Muscle of leg (tissue), 11 donors: Measurements from ENCODE around the gene TRAF7. TPM values are rescaled to one million over a fixed set of nuclear protein-coding genes. Genes with fewer than 3 reads are reported as not detected.
A peak's percentile ranks its signal among the peaks of the same experiment; 100 is the strongest.

Experiments used
- DNase-seq: peaks from one replicate; pipeline ENCODE4 v3.0.0; 2013
- H3K27ac ChIP-seq: one replicate; pipeline ENCODE4 v1.5.1; 2013; ENCODE audit warnings: mild to moderate bottlenecking, low read length, control low read depth
- H3K27me3 ChIP-seq: one replicate; pipeline ENCODE4 v1.6.1; 2013; ENCODE audit warnings: low read length; ENCODE audit not compliant: control insufficient read depth, insufficient read depth
- H3K36me3 ChIP-seq: one replicate; pipeline ENCODE4 v1.6.1; 2013; ENCODE audit warnings: low read length; ENCODE audit not compliant: control insufficient read depth, insufficient read depth
- H3K4me1 ChIP-seq: one replicate; pipeline ENCODE4 v1.6.1; 2013; ENCODE audit warnings: low read length; ENCODE audit not compliant: control insufficient read depth, insufficient read depth
- H3K4me3 ChIP-seq: one replicate; pipeline ENCODE4 v1.5.1; 2013; ENCODE audit warnings: low read length, control low read depth
- H3K9me3 ChIP-seq: replicated peaks from 2 replicates; pipeline ENCODE4 v1.6.1; 2013; ENCODE audit warnings: low read depth, low read length; ENCODE audit not compliant: control insufficient read depth
- WGBS: methylation state at CpG from one replicate; pipeline ENCODE4 v1.1.5; 2013; ENCODE audit warnings: missing lambda C conversion rate; ENCODE audit not compliant: insufficient coverage; 5-methylcytosine and 5-hydroxymethylcytosine counted together
- polyA plus RNA-seq, 8 donors: library from polyadenylated mRNA; unstranded; fragments of 120-200 nt; gene quantifications; one replicate each; pipeline versions ENCODE4 v1.2.1 to v1.2.3, GENCODE V29; 2013; ENCODE audit warnings: inconsistent platforms in 1 of 8, low replicate concordance in 1 of 8; ENCODE audit not compliant: insufficient read length in 8 of 8, insufficient read depth in 1 of 8
- total RNA-seq: library from RNA; stranded (reverse); fragments of 120-200 nt; gene quantifications from one replicate; pipeline ENCODE4 v1.2.4, GENCODE V29; 2013

The TRAF7 gene
- total and polyA plus RNA-seq, 9 donors = 29.0 to 52.6 (median 44.5) TPM

DNA sequence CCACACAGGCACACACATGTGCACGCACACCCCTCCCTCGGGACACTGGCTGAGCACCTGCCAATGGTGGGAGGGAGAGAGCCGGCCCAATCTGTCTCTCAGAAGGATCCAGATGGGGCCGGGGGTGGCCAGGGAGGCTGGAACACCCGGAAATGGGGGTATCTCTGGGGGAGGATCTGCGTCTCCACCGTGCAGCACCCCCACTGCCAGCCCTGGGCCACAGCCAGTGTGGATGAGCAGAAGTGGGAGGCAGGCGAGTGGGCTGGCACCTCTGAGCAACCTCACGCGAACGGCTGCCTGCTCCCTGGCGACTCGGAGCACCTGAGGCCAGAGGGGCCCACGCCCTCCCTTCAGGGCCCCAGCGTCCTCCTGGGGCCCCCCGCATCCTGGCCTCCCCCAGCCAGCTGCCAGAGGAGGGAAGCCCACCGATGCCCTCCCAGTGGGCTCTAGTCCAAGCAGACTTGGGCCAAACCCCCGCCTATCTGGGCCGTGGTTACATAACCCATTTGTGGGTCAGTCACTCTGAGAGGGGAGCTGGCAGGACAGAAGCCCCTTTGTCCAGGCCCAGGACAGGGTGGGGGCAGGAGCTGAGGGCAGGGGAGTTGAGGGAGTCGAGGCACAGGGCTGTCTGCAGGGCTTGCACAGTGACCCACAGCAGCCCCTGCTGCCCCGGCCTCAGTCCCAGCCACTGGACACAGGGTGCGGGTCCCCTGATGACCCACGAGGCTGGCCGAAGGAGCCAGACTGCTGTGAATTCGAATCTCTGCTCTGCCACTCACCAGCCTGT, 35.3 kb downstream of the TRAF7 start:
- H3K4me3 ChIP-seq = no peak overlapping the region
- DNase-seq = no peak
- H3K27me3 ChIP-seq = peaks cover 24% of the 10 kb centered on the region
- H3K9me3 ChIP-seq = no peaks in the 10 kb centered on the region
- WGBS = 63% methylated on average over 20 of the region's 25 CpGs
- no peak overlapping the region for H3K27ac ChIP-seq
- peaks cover 17% of the 10 kb centered on the region for H3K4me1 ChIP-seq
- H3K36me3 ChIP-seq = peaks cover 3% of the 10 kb centered on the region

- Histone ChIP-seq H3K36me3 (no peaks in the 10 kb centered on the region), H3K9me3 (no peaks in the 10 kb centered on the region), H3K4me3 (no peak overlapping the region), H3K4me1 (peaks cover 18% of the 10 kb centered on the region), H3K27ac (no peak overlapping the region), H3K27me3 (peaks cover 25% of the 10 kb centered on the region)
- DNase-seq = no peak
- 66% methylated on average over 11 of the region's 11 CpGs for WGBS
Observed at GRCh38 chr16:2191446-2191706, 35.8 kb downstream of the TRAF7 start.

GRCh38 chr16:2194166-2194834, 38.7 kb downstream of the TRAF7 start:
- Histone ChIP-seq H3K9me3 (no peaks in the 10 kb centered on the region), H3K27me3 (peaks cover 45% of the 10 kb centered on the region), H3K27ac (no peak overlapping the region), H3K4me3 (no peak overlapping the region), H3K36me3 (no peaks in the 10 kb centered on the region), H3K4me1 (peaks cover 18% of the 10 kb centered on the region)
- DNase-seq = peak; percentile 65
- WGBS = 30% methylated on average over 6 of the region's 16 CpGs

DNA sequence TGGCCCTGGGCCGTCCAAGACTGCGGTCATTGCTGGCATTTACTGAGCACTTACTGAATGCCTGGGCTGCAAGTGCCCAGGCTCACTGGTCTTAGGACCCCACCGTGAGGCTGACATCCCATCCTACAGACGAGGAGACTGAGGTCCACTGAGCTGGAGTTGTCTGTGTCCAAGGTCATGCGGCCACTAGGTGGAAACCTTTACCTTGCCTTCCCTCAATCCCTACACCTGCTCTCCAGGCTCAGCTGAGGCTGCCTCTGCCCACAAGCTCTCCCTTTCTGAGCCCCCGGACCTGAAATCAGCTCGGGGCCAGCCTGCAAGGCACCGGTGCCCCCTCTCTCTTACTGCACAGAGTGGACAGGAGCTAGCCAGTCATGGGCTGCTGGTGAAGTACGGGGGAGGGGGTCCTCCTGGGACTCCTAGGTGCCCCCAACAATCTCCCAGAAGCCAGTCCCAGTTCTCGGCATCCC, 39.3 kb downstream of the TRAF7 start:
- H3K4me1 ChIP-seq = peaks cover 18% of the 10 kb centered on the region
- H3K36me3 ChIP-seq = no peaks in the 10 kb centered on the region
- WGBS = 26% methylated on average over 5 of the region's 10 CpGs
- H3K4me3 ChIP-seq = no peak overlapping the region
- peaks cover 50% of the 10 kb centered on the region for H3K27me3 ChIP-seq
- H3K27ac ChIP-seq = no peak overlapping the region
- peak; percentile 57 for DNase-seq
- H3K9me3 ChIP-seq = no peaks in the 10 kb centered on the region

GRCh38 chr16:2195322-2196161, 40.0 kb downstream of the TRAF7 start:
- peaks cover 18% of the 10 kb centered on the region for H3K4me1 ChIP-seq
- WGBS = 0% methylated on average over 34 of the region's 49 CpGs
- peaks cover 50% of the 10 kb centered on the region for H3K27me3 ChIP-seq
- peak overlapping the region; percentile 24 for H3K4me3 ChIP-seq
- H3K27ac ChIP-seq = no peak overlapping the region
- DNase-seq = no peak
- no peaks in the 10 kb centered on the region for H3K9me3 ChIP-seq
- H3K36me3 ChIP-seq = no peaks in the 10 kb centered on the region

DNA sequence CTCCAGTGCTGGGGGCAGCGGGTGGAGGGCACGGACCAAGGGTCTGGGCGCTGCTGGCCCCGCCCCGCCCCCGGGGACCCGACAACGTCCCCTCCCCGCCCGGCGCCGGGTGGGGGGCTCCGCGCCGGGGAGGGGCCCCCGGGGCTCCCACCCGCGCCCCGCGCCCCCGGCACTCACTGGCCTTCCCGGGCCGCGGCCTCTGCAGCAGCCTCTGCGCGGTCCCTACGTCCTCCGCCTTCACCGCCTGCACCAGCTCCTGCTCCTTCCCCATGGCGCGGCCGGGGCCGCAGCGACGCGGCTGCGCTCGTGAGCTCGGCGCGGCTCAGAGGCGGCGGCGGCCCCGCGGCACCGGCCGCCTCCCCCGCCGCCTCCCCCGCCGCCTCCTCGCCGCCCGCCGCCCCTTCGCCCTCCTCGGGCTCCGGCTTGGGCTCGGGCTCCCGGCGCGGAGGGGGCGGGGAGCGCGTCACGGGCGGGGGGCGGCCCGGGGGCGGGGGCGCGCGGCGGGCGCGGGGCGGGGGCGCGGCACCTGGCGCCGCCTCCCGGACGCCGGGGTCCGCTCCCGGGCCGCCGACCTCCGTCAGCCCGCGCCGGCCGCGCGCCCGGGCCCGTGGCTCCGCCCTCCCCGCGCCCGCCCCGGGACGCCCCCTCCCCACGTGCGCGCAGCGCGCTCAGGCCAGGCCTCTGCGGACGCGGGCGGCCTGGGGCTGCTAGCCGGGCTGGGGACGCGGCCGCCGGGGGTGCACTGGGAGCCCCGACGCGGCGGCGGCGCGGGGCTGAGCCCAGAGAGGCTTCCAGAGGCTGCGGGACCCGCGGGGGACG, 40.8 kb downstream of the TRAF7 start, which contains the start of gene CASKIN1:
Gene CASKIN1 (minus strand): TSS at position 444 of the 819 bp plus-strand sequence. CDS start 173 bp downstream, at position 271.
- Histone ChIP-seq H3K27ac (no peak within 1 kb of the TSS), H3K27me3 (peaks cover 50% of the 10 kb centered on the region), H3K4me1 (peaks cover 18% of the 10 kb centered on the region), H3K4me3 (peak within 1 kb of the TSS; percentile 24), H3K36me3 (no peaks in the 10 kb centered on the region), H3K9me3 (no peaks in the 10 kb centered on the region)
- DNase-seq = no peak
- under 1% methylated on average over 98 of the region's 129 CpGs for WGBS

DNA sequence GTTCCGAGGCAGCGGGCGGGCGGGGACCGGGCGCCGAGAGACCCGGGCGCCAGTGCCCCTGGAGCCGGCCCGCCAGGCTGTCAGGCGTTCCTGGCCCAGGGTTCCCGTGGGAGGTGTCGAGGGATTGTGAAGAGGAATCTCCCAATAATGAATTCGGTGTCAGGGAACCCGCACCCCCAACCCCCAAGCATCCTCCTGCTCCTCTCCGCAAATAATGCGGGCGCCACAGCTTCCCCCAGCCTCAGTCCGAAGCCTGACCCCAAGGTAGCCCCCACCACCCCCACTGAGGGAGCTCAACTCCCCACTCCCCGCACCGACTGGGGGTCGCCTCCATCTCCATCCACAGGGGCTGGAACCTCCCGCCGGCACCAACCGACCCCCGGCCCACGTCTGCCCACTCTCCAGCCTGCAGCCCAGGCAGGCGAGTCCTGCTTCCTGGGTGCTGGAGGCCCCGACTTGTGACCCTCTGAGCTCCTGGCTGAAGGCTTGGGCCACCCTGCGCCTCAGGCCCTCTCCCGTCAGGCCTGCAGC, 41.5 kb downstream of the TRAF7 start:
- Histone ChIP-seq H3K4me1 (peaks cover 18% of the 10 kb centered on the region), H3K36me3 (no peaks in the 10 kb centered on the region), H3K27ac (no peak overlapping the region), H3K4me3 (no peak overlapping the region), H3K9me3 (no peaks in the 10 kb centered on the region), H3K27me3 (peaks cover 52% of the 10 kb centered on the region)
- 22% methylated on average over 23 of the region's 32 CpGs for WGBS
- DNase-seq = no peak

GRCh38 chr16:2197765-2198164, 42.2 kb downstream of the TRAF7 start:
- H3K27me3 ChIP-seq = peaks cover 52% of the 10 kb centered on the region
- 82% methylated on average over 3 of the region's 6 CpGs for WGBS
- H3K36me3 ChIP-seq = no peaks in the 10 kb centered on the region
- H3K27ac ChIP-seq = no peak overlapping the region
- H3K4me3 ChIP-seq = no peak overlapping the region
- H3K9me3 ChIP-seq = no peaks in the 10 kb centered on the region
- peaks cover 18% of the 10 kb centered on the region for H3K4me1 ChIP-seq
- no peak for DNase-seq

GRCh38 chr16:2198283-2198682, 42.7 kb downstream of the TRAF7 start:
- Histone ChIP-seq H3K27me3 (peaks cover 52% of the 10 kb centered on the region), H3K4me1 (peaks cover 18% of the 10 kb centered on the region), H3K9me3 (no peaks in the 10 kb centered on the region), H3K36me3 (no peaks in the 10 kb centered on the region), H3K4me3 (no peak overlapping the region), H3K27ac (no peak overlapping the region)
- no CpG with 5 or more reads among the region's 4 CpGs for WGBS
- DNase-seq = no peak
